ENCODE data around the gene PADI3.

DNA sequence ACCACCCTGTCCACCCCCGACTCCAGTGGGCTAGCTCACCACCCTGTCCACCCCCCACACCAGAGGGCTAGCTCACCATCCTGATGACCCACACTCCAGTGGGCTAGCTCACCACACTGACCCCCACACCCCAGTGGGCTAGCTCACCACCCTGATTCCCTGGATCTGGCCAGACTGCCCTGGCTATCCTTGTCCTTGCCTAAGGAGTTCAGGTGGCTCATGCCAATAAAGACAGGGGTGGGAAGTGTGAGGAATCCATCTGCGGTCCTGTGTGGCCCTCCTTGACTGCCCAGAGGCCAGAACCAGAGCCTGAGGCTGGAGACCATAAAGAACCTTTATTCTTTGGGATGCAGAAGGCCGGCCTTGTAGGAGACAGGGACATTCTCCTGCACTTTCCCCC is 40.4 kb upstream of the PADI3 start:
- TF ChIP-seq, protein P1, sequence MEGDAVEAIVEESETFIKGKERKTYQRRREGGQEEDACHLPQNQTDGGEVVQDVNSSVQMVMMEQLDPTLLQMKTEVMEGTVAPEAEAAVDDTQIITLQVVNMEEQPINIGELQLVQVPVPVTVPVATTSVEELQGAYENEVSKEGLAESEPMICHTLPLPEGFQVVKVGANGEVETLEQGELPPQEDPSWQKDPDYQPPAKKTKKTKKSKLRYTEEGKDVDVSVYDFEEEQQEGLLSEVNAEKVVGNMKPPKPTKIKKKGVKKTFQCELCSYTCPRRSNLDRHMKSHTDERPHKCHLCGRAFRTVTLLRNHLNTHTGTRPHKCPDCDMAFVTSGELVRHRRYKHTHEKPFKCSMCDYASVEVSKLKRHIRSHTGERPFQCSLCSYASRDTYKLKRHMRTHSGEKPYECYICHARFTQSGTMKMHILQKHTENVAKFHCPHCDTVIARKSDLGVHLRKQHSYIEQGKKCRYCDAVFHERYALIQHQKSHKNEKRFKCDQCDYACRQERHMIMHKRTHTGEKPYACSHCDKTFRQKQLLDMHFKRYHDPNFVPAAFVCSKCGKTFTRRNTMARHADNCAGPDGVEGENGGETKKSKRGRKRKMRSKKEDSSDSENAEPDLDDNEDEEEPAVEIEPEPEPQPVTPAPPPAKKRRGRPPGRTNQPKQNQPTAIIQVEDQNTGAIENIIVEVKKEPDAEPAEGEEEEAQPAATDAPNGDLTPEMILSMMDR (IDR thresholded peaks at IDR 0.05): no peak
- no peak for TF ChIP-seq POLR2A (IDR thresholded peaks at IDR 0.05)

Measured in Peyer's patch (tissue), 4 donors.